ENCODE results near the gene PRKCE.

GRCh38 chr2:46097714-46098480 lies 446.4 kb downstream of the PRKCE start:
- TF ChIP-seq, protein P1, sequence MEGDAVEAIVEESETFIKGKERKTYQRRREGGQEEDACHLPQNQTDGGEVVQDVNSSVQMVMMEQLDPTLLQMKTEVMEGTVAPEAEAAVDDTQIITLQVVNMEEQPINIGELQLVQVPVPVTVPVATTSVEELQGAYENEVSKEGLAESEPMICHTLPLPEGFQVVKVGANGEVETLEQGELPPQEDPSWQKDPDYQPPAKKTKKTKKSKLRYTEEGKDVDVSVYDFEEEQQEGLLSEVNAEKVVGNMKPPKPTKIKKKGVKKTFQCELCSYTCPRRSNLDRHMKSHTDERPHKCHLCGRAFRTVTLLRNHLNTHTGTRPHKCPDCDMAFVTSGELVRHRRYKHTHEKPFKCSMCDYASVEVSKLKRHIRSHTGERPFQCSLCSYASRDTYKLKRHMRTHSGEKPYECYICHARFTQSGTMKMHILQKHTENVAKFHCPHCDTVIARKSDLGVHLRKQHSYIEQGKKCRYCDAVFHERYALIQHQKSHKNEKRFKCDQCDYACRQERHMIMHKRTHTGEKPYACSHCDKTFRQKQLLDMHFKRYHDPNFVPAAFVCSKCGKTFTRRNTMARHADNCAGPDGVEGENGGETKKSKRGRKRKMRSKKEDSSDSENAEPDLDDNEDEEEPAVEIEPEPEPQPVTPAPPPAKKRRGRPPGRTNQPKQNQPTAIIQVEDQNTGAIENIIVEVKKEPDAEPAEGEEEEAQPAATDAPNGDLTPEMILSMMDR (IDR thresholded peaks at IDR 0.05): no peak
- TF ChIP-seq POLR2A (IDR thresholded peaks at IDR 0.05): no peak
